Measurements from ENCODE around the gene NODAL.
"Not testable (repeated sequence)": the region's sequence is repeated elsewhere in the genome, so short reads cannot be mapped to it uniquely, and the experiment has no call there.

NODAL gene

GRCh38 chr10:70441161-70441894 lies at the start of gene NODAL:
NODAL (minus strand) TSS chr10:70441681; CDS start chr10:70441667, 14 bp downstream.
- TF ChIP-seq CTCF (IDR thresholded peaks at IDR 0.05; ENCODE audit: borderline replicate concordance, insufficient read depth, low read depth, low read length) = no peak
- H3K4me3 ChIP-seq (ENCODE audit: low read depth, low read length) = no peak within 1 kb of the TSS

- no peak for TF ChIP-seq CTCF (IDR thresholded peaks at IDR 0.05; ENCODE audit: borderline replicate concordance, insufficient read depth, low read depth, low read length)
- H3K4me3 ChIP-seq (ENCODE audit: low read depth, low read length) = no peak overlapping the region
Observed at GRCh38 chr10:70490142-70490541, 48.7 kb upstream of the NODAL start.

GRCh38 chr10:70487824-70488223 lies 46.3 kb upstream of the NODAL start:
- H3K4me3 ChIP-seq (ENCODE audit: low read depth, low read length) = no peak overlapping the region
- TF ChIP-seq CTCF (IDR thresholded peaks at IDR 0.05; ENCODE audit: borderline replicate concordance, insufficient read depth, low read depth, low read length) = no peak

GRCh38 chr10:70483872-70484271 lies 42.4 kb upstream of the NODAL start:
- H3K4me3 ChIP-seq (ENCODE audit: low read depth, low read length) = not testable (repeated sequence)

- no peak for TF ChIP-seq CTCF (IDR thresholded peaks at IDR 0.05; ENCODE audit: borderline replicate concordance, insufficient read depth, low read depth, low read length)
Observed at GRCh38 chr10:70482982-70483760, 41.7 kb upstream of the NODAL start.

GRCh38 chr10:70481831-70482530 lies 40.5 kb upstream of the NODAL start:
- H3K4me3 ChIP-seq (ENCODE audit: low read depth, low read length) = no peak overlapping the region
- no peak for TF ChIP-seq CTCF (IDR thresholded peaks at IDR 0.05; ENCODE audit: borderline replicate concordance, insufficient read depth, low read depth, low read length)

More at GRCh38 chr10:70482982-70483760, 41.7 kb upstream of the NODAL start:
- no peak overlapping the region for H3K4me3 ChIP-seq (ENCODE audit: low read depth, low read length)

GRCh38 chr10:70481105-70481504 lies 39.6 kb upstream of the NODAL start:
- TF ChIP-seq CTCF (IDR thresholded peaks at IDR 0.05; ENCODE audit: borderline replicate concordance, insufficient read depth, low read depth, low read length) = no peak
- H3K4me3 ChIP-seq (ENCODE audit: low read depth, low read length) = no peak overlapping the region

Data from GM12875 (cell line).